ENCODE results near the gene UBE4B. TPM values are rescaled to one million over a fixed set of nuclear protein-coding genes. Genes with fewer than 3 reads are reported as not detected.

Gene UBE4B
- total RNA-seq, 1 donor from 2014 or later, result 62.2 TPM

DNA sequence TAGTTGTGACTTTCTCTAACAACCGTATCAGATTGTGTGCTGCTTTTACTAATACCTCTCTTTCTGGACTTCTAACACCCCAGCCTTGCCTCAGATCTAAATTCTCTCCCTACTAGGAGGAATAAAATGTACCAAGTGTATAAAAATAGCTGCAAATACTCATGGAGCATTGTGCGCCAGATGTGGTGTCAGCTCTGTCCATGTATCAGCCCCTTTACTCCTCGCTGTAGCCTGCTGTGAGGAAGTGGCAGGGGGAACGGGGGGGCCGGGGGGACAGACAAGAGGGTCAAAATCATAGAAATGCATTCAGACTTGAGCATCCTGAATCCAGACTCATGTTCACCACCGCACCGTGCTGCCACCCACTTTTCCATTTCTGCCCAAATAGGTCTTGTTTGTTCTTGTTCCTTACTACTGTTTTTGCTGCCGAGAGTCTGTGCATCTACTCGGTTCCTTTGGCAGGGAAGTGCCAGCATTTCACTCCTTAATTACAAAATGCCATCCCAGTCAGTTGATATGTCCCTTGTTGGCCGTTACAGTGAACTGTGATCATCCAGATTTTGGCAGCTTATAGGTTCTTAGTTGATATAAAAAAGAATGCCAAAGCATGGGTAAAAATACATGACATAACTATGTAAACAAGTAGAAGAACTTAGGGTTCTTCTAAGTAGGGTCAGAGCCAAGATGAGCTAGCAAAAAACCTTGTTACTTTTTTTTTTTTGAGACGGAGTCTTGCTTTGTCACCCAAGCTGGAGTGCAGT is 76.4 kb downstream of the UBE4B start:
- DNase-seq (ENCODE audit: extremely low spot score, unreplicated experiment), result no peak
- H3K4me1 Mint-ChIP-seq (ENCODE audit: unreplicated experiment), result peaks cover 25% of the 10 kb centered on the region
- peaks cover 30% of the 10 kb centered on the region for H3K36me3 Mint-ChIP-seq (ENCODE audit: unreplicated experiment)
- peak overlapping the region; percentile 42 for H3K27ac Mint-ChIP-seq (ENCODE audit: unreplicated experiment)
- TF ChIP-seq, protein P1, sequence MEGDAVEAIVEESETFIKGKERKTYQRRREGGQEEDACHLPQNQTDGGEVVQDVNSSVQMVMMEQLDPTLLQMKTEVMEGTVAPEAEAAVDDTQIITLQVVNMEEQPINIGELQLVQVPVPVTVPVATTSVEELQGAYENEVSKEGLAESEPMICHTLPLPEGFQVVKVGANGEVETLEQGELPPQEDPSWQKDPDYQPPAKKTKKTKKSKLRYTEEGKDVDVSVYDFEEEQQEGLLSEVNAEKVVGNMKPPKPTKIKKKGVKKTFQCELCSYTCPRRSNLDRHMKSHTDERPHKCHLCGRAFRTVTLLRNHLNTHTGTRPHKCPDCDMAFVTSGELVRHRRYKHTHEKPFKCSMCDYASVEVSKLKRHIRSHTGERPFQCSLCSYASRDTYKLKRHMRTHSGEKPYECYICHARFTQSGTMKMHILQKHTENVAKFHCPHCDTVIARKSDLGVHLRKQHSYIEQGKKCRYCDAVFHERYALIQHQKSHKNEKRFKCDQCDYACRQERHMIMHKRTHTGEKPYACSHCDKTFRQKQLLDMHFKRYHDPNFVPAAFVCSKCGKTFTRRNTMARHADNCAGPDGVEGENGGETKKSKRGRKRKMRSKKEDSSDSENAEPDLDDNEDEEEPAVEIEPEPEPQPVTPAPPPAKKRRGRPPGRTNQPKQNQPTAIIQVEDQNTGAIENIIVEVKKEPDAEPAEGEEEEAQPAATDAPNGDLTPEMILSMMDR (IDR thresholded peaks at IDR 0.05), result no peak
- no peaks in the 10 kb centered on the region for H3K27me3 Mint-ChIP-seq (ENCODE audit: unreplicated experiment)
- H3K4me3 Mint-ChIP-seq (ENCODE audit: unreplicated experiment), result no peak overlapping the region
- H3K9me3 Mint-ChIP-seq (ENCODE audit: unreplicated experiment), result no peaks in the 10 kb centered on the region

DNA sequence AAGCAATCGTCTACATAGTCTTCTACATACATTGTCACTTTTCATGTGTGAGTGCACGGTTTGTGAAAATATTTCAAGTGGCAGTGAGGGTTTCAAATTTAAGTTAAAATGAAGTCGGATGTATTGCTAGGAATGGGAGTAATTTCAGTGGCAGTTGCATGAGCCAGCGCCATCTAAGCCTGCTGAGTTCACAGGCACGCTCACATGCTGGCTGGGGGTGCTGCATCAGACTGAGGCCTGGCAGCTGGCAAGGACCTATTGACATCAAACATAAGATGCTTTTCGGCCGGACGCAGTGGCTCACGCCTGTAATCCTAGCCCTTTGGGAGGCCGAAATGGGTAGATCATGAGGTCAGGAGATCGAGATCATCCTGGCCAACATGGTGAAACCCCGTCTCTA is 80.7 kb downstream of the UBE4B start:
- TF ChIP-seq, protein P1 (IDR thresholded peaks at IDR 0.05), result no peak
- no peak overlapping the region for H3K27ac Mint-ChIP-seq (ENCODE audit: unreplicated experiment)
- no peaks in the 10 kb centered on the region for H3K9me3 Mint-ChIP-seq (ENCODE audit: unreplicated experiment)
- no peak overlapping the region for H3K4me3 Mint-ChIP-seq (ENCODE audit: unreplicated experiment)
- H3K27me3 Mint-ChIP-seq (ENCODE audit: unreplicated experiment), result no peaks in the 10 kb centered on the region
- H3K36me3 Mint-ChIP-seq (ENCODE audit: unreplicated experiment), result peaks cover 24% of the 10 kb centered on the region
- peaks cover 7% of the 10 kb centered on the region for H3K4me1 Mint-ChIP-seq (ENCODE audit: unreplicated experiment)
- peak; percentile 38 for DNase-seq (ENCODE audit: extremely low spot score, unreplicated experiment)

DNA sequence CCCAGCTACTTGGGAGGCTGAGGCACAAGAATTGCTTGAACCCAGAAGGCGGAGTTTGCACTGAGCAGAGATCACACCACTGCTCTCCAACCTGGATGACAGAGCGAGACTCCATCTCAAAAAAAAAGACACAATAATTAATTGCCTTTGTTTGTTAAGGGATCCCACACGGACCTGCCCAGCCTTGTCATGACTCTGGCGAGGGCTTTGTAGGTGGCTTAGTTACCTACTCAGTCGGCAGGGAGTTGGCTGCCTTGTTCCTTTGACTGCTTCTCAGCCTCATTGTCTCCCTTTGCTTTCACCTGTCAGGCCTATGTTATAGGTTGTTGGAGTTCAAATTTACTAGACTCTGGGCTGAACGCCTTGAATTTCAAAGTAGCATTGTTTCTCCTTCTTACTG is 82.0 kb downstream of the UBE4B start:
- no peak overlapping the region for H3K4me3 Mint-ChIP-seq (ENCODE audit: unreplicated experiment)
- TF ChIP-seq, protein P1 (IDR thresholded peaks at IDR 0.05), result no peak
- no peaks in the 10 kb centered on the region for H3K9me3 Mint-ChIP-seq (ENCODE audit: unreplicated experiment)
- no peaks in the 10 kb centered on the region for H3K4me1 Mint-ChIP-seq (ENCODE audit: unreplicated experiment)
- no peak overlapping the region for H3K27ac Mint-ChIP-seq (ENCODE audit: unreplicated experiment)
- no peaks in the 10 kb centered on the region for H3K27me3 Mint-ChIP-seq (ENCODE audit: unreplicated experiment)
- H3K36me3 Mint-ChIP-seq (ENCODE audit: unreplicated experiment), result peaks cover 32% of the 10 kb centered on the region
- no peak for DNase-seq (ENCODE audit: extremely low spot score, unreplicated experiment)

DNA sequence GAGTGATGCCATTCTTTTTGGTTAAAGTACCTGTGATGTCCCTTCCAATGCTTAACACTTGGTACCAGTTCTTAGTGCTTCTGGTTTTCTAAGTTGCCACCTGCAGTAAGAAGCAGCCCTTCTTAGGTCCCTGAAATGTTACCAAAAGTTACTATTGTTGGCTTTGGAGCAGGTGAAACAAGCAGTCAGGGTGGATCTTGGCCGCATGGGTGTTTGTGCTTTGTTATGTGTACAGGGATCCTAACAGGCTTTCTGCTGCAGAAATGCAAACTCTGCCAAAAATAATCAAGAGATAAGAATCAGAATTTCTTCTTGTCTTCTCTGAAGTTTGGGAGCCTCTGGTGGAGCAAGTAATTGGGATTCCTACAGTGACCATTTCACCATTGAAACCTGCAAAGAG is 84.4 kb downstream of the UBE4B start:
- Mint-ChIP-seq H3K9me3 (ENCODE audit: unreplicated experiment) (no peaks in the 10 kb centered on the region), H3K27me3 (ENCODE audit: unreplicated experiment) (no peaks in the 10 kb centered on the region), H3K36me3 (ENCODE audit: unreplicated experiment) (peaks cover 33% of the 10 kb centered on the region), H3K4me1 (ENCODE audit: unreplicated experiment) (peaks cover under 1% of the 10 kb centered on the region), H3K4me3 (ENCODE audit: unreplicated experiment) (no peak overlapping the region), H3K27ac (ENCODE audit: unreplicated experiment) (no peak overlapping the region)
- TF ChIP-seq, protein P1 (IDR thresholded peaks at IDR 0.05), result no peak
- DNase-seq (ENCODE audit: extremely low spot score, unreplicated experiment), result no peak

DNA sequence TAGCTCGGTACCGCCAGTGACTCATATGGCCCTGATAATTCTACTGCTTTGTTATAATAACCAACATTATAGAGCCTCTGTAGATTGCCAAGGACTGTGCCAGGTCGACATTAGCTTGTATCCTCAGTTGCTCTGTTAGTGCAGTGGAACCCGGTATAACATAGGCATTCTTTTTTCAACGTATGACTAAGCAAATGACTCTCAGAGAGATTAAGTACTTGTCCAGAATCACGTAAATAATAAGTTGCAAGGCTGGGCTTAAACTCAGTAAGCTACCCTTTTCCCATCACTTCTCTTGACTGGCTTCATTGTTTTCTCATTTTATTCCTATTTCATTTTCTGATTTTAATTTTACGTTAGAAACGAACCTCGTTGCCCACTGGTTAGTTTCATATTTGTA is 85.1 kb downstream of the UBE4B start:
- Mint-ChIP-seq H3K27ac (ENCODE audit: unreplicated experiment) (no peak overlapping the region), H3K4me1 (ENCODE audit: unreplicated experiment) (peaks cover 8% of the 10 kb centered on the region), H3K36me3 (ENCODE audit: unreplicated experiment) (peaks cover 31% of the 10 kb centered on the region), H3K27me3 (ENCODE audit: unreplicated experiment) (no peaks in the 10 kb centered on the region), H3K9me3 (ENCODE audit: unreplicated experiment) (no peaks in the 10 kb centered on the region), H3K4me3 (ENCODE audit: unreplicated experiment) (no peak overlapping the region)
- DNase-seq (ENCODE audit: extremely low spot score, unreplicated experiment), result no peak
- TF ChIP-seq, protein P1 (IDR thresholded peaks at IDR 0.05), result no peak
